Left ventricle myocardium inferior (tissue), 1 donor: Measurements from ENCODE around the gene ACACB. TPM values are rescaled to one million over a fixed set of nuclear protein-coding genes. Genes with fewer than 3 reads are reported as not detected.

Experiments
- DNase-seq: peaks from one replicate; pipeline ENCODE4 v3.0.0-alpha.2; 2020
- H3K27ac ChIP-seq: fragments of 200-600 bp; replicated peaks from 2 replicates; pipeline ENCODE4 v1.8.0; 2021
- H3K27me3 ChIP-seq: fragments of 200-600 bp; 2 replicates; pipeline ENCODE4 v1.8.0; 2021; ENCODE audit warnings: low read depth
- H3K36me3 ChIP-seq: fragments of 200-600 bp; 2 replicates; pipeline ENCODE4 v1.8.0; 2021
- H3K4me1 ChIP-seq: fragments of 200-600 bp; 2 replicates; pipeline ENCODE4 v1.8.0; 2021
- H3K4me3 ChIP-seq: fragments of 200-600 bp; 2 replicates; pipeline ENCODE4 v1.8.0; 2021; ENCODE audit warnings: mild to moderate bottlenecking, moderate library complexity
- H3K9me3 ChIP-seq: fragments of 200-600 bp; replicated peaks from 2 replicates; pipeline ENCODE4 v1.8.0; 2021
- intact Hi-C: fragments of 100-400 bp; cut with micrococcal nuclease; formaldehyde crosslinking; loops from one replicate; pipeline ENCODE4 v1.11.0; 2022
- long read RNA-seq: library from polyadenylated mRNA; unstranded; transcript quantifications from one replicate; pipeline ENCODE4 v2.0.0, GENCODE V29; 2021
- total RNA-seq: library from RNA; stranded (reverse); fragmentation: NEBNext Ultra II Directional; extraction: Animal tissue kit (Norgen Biotek cat#: 25700); gene quantifications from one replicate; pipeline ENCODE4 v1.2.1, GENCODE V29; 2021
- TF ChIP-seq, protein P1 (sequence below): fragments of 200-600 bp; IDR thresholded peaks from 2 replicates; pipeline ENCODE4 v1.8.0; 2021; ENCODE audit warnings: antibody characterized with exemption, mild to moderate bottlenecking, borderline replicate concordance
- donor health status: DM: no; HTN: yes; CAD: no; lungs with severe emphysema.

Gene ACACB
- 123 TPM for total RNA-seq
- long read RNA-seq, partial matches to known transcripts, result 26 of 38 reads
- long read RNA-seq, other reads (novel, unspliced or antisense), result 11 of 38 reads

DNA sequence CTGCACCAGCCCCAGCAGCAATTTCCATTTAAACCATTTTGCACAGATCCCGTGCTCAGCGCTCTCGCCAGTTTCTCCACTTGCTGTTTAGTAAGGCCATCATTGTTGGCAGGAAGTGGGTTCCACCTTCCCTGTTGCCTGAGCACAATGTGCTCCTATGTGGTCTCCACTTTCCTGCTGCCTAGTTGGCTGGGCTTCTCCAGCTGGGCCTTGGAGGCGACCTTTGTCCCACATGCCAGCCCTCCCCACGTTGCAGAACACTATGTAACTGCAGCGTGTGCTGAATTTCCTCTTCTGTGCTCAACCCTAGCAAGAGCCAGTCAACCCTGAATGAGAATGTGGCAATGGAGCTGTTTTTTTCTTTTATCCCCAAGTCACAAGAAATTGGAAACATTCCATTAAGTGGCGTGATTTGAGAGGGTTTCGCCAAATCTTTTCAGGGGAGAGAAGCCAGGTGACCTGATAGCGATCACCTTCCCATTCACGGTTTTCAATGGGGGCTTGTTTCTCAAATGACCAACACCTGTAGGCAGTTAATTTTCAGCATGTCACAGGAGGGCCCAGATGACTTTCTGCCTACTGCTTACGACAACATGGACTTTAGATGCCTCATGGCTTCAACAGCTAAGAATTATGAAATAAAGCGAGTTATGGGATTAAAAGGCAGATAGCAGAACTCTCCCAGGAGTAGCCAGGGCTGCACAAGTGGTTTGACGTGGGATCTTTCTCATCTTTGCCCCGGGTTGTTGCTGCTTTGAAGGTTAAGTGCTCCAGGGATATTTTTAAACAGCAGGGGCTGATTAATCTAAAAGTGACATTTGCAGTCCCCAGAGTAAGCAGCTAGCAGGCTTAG is at the start of gene ACACB:
TSS of gene ACACB (plus strand) at position 830 of the 853 bp plus-strand sequence. CDS start 22,819 bp downstream, outside the sequence.
- Histone ChIP-seq H3K27ac (peak within 1 kb of the TSS; percentile 97), H3K36me3 (peaks cover 7% of the 10 kb centered on the region), H3K4me3 (peak within 1 kb of the TSS; percentile 65), H3K27me3 (no peaks in the 10 kb centered on the region), H3K9me3 (no peaks in the 10 kb centered on the region), H3K4me1 (peaks cover 94% of the 10 kb centered on the region)
- TF ChIP-seq, protein P1, sequence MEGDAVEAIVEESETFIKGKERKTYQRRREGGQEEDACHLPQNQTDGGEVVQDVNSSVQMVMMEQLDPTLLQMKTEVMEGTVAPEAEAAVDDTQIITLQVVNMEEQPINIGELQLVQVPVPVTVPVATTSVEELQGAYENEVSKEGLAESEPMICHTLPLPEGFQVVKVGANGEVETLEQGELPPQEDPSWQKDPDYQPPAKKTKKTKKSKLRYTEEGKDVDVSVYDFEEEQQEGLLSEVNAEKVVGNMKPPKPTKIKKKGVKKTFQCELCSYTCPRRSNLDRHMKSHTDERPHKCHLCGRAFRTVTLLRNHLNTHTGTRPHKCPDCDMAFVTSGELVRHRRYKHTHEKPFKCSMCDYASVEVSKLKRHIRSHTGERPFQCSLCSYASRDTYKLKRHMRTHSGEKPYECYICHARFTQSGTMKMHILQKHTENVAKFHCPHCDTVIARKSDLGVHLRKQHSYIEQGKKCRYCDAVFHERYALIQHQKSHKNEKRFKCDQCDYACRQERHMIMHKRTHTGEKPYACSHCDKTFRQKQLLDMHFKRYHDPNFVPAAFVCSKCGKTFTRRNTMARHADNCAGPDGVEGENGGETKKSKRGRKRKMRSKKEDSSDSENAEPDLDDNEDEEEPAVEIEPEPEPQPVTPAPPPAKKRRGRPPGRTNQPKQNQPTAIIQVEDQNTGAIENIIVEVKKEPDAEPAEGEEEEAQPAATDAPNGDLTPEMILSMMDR, result no peak
- DNase-seq, result peak; percentile 80
- intact Hi-C loops, result no loop called here

GRCh38 chr12:109069307-109070271 is 46.8 kb upstream of the ACACB start:
- H3K27ac ChIP-seq, result no peak overlapping the region
- no peak overlapping the region for H3K4me3 ChIP-seq
- peaks cover 81% of the 10 kb centered on the region for H3K36me3 ChIP-seq
- intact Hi-C loops, result no loop called here
- H3K9me3 ChIP-seq, result no peaks in the 10 kb centered on the region
- H3K27me3 ChIP-seq, result no peaks in the 10 kb centered on the region
- no peaks in the 10 kb centered on the region for H3K4me1 ChIP-seq
- TF ChIP-seq, protein P1, result no peak
- DNase-seq, result no peak

DNA sequence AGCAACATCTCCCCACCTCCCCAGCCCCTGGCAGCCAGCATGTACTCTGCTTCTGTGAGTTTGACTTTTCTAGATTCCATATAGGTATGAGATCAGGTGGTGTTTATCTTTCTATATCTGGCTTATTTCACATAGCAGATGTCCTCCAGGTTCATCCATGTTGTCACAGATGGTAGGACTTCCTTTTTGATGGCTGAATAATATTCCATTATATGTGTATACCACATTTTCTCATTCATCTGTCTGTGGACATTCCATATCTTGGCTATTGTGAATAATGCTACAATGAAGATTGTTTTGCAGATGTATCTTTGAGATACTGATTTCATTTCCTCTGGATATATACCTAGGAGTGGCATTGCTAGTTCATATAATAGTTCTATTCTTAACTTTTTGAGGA is 41.5 kb upstream of the ACACB start:
- Histone ChIP-seq H3K9me3 (peaks cover 6% of the 10 kb centered on the region), H3K27ac (no peak overlapping the region), H3K4me3 (no peak overlapping the region), H3K4me1 (no peaks in the 10 kb centered on the region), H3K36me3 (peaks cover 79% of the 10 kb centered on the region), H3K27me3 (no peaks in the 10 kb centered on the region)
- intact Hi-C loops, result no loop called here
- TF ChIP-seq, protein P1, result no peak
- no peak for DNase-seq

GRCh38 chr12:109082751-109083150 is 33.6 kb upstream of the ACACB start:
- Histone ChIP-seq H3K4me1 (peaks cover 11% of the 10 kb centered on the region), H3K9me3 (peaks cover 6% of the 10 kb centered on the region), H3K4me3 (no peak overlapping the region), H3K36me3 (peaks cover 94% of the 10 kb centered on the region), H3K27ac (no peak overlapping the region), H3K27me3 (no peaks in the 10 kb centered on the region)
- intact Hi-C loops, result no loop called here
- no peak for DNase-seq
- TF ChIP-seq, protein P1, result no peak

- no peak overlapping the region for H3K27ac ChIP-seq
- no peak for DNase-seq
- no peaks in the 10 kb centered on the region for H3K27me3 ChIP-seq
- peaks cover 91% of the 10 kb centered on the region for H3K36me3 ChIP-seq
- intact Hi-C loops, result no loop called here
- H3K4me1 ChIP-seq, result peaks cover 15% of the 10 kb centered on the region
- TF ChIP-seq, protein P1, result no peak
- H3K9me3 ChIP-seq, result no peaks in the 10 kb centered on the region
- no peak overlapping the region for H3K4me3 ChIP-seq
These were observed 32.0 kb upstream of the ACACB start for GRCh38 chr12:109084425-109084824.
